ENCODE measurements around the gene SNRPB2.

DNA sequence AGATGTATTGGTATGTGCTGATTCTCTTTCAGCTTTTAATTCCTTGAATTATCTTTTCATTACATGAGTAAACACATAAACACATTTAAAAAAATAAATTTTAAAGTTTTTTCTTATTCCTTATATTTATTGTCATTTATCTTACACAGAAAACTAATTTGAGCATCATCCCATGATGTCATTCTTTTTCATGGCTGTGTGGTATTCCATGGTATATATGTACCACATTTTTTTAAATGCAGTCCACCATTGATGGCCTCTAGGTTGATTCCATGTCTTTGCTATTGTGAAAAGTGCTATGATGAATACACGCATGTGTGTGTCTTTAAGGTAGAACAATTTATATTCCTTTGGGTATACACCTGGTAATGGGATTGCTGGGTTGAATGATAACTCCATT, 51.7 kb downstream of the SNRPB2 start:
- TF ChIP-seq, protein P1, sequence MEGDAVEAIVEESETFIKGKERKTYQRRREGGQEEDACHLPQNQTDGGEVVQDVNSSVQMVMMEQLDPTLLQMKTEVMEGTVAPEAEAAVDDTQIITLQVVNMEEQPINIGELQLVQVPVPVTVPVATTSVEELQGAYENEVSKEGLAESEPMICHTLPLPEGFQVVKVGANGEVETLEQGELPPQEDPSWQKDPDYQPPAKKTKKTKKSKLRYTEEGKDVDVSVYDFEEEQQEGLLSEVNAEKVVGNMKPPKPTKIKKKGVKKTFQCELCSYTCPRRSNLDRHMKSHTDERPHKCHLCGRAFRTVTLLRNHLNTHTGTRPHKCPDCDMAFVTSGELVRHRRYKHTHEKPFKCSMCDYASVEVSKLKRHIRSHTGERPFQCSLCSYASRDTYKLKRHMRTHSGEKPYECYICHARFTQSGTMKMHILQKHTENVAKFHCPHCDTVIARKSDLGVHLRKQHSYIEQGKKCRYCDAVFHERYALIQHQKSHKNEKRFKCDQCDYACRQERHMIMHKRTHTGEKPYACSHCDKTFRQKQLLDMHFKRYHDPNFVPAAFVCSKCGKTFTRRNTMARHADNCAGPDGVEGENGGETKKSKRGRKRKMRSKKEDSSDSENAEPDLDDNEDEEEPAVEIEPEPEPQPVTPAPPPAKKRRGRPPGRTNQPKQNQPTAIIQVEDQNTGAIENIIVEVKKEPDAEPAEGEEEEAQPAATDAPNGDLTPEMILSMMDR (IDR thresholded peaks at IDR 0.05; ENCODE audit: poor library complexity, severe bottlenecking): no peak
- TF ChIP-seq POLR2AphosphoS5 (IDR thresholded peaks at IDR 0.05): no peak
- no peak for TF ChIP-seq EZH2 (IDR thresholded peaks at IDR 0.05; ENCODE audit: borderline replicate concordance, insufficient read depth, low read length, poor library complexity, severe bottlenecking)
- TF ChIP-seq EP300 (conservative IDR thresholded peaks at IDR 0.05; ENCODE audit: poor library complexity, severe bottlenecking): no peak
- TF ChIP-seq TAF1 (IDR thresholded peaks at IDR 0.05; ENCODE audit: low read depth): no peak
- no peak for TF ChIP-seq RAD21 (conservative IDR thresholded peaks at IDR 0.05)
- no peak for TF ChIP-seq SMC3 (conservative IDR thresholded peaks at IDR 0.05; ENCODE audit: poor library complexity)

Data from neural cell (in vitro differentiated cells).